OCI-LY7 (cell line): ENCODE measurements around the gene MSANTD3.

Experiments used
- CTCF ChIP-seq: fragments of 200-600 bp; sonication (generic); conservative IDR thresholded peaks from 2 replicates; pipeline ENCODE4 v1.5.1; 2014; ENCODE audit warnings: mild to moderate bottlenecking, antibody characterized with exemption, low read length, moderate library complexity, mixed read lengths
- EZH2phosphoT487 ChIP-seq: fragments of 200-600 bp; sonication (generic); IDR thresholded peaks from 2 replicates; pipeline ENCODE4 v1.6.1; 2018; ENCODE audit warnings: low read depth, borderline replicate concordance, mild to moderate bottlenecking, mixed run types, antibody characterized with exemption, low read length, moderate library complexity, mixed read lengths

GRCh38 chr9:100448266-100448665 lies 21.3 kb downstream of the MSANTD3 start:
- TF ChIP-seq EZH2phosphoT487 (no peak), CTCF (no peak)
